OCI-LY3 (cell line): Measurements from ENCODE around the gene USE1.

Experiments
- H2AFZ ChIP-seq: fragments of 200-600, 300-600 bp; shearing (Covaris generic); 2 replicates; pipeline ENCODE4 v1.6.0; 2014; ENCODE audit warnings: antibody characterized with exemption, low read depth, low read length
- H3K27ac ChIP-seq: fragments of 200-600, 300-600 bp; sonication (generic); 2 replicates; pipeline ENCODE4 v1.5.1; 2014; ENCODE audit warnings: mild to moderate bottlenecking, low read length, moderate library complexity, mixed read lengths
- H3K27me3 ChIP-seq: fragments of 200-600, 300-600 bp; sonication (generic); 2 replicates; pipeline ENCODE4 v1.6.1; 2014; ENCODE audit warnings: low read depth, low read length, mixed read lengths
- H3K36me3 ChIP-seq: fragments of 200-600, 300-600 bp; sonication (generic); replicated peaks from 2 replicates; pipeline ENCODE3; 2014; ENCODE audit warnings: low read depth, low read length, mixed read lengths
- H3K4me1 ChIP-seq: fragments of 300-600, 200-600 bp; sonication (generic); 2 replicates; pipeline ENCODE4 v1.6.1; 2014; ENCODE audit warnings: low read length, mixed read lengths
- H3K4me2 ChIP-seq: fragments of 200-600, 300-600 bp; sonication (generic); 2 replicates; pipeline ENCODE4 v1.6.1; 2014; ENCODE audit warnings: low read length, mixed read lengths
- H3K4me3 ChIP-seq: fragments of 300-600, 200-600 bp; sonication (generic); 2 replicates; pipeline ENCODE4 v1.5.1; 2014; ENCODE audit warnings: antibody characterized with exemption, mild to moderate bottlenecking, low read length, moderate library complexity
- H3K79me2 ChIP-seq: fragments of 300-600, 200-600 bp; shearing (Covaris generic); 2 replicates; pipeline ENCODE4 v1.6.1; 2014; ENCODE audit warnings: mild to moderate bottlenecking, low read length, mixed read lengths
- H3K9ac ChIP-seq: fragments of 300-600, 200-600 bp; shearing (Covaris generic); 2 replicates; pipeline ENCODE4 v1.6.0; 2014; ENCODE audit warnings: mild to moderate bottlenecking, low read length, moderate library complexity
- H3K9me3 ChIP-seq: fragments of 200-600, 300-600 bp; shearing (Covaris generic); 2 replicates; pipeline ENCODE4 v1.6.1; 2014; ENCODE audit warnings: low read length, mixed read lengths; ENCODE audit not compliant: insufficient read depth
- H4K20me1 ChIP-seq: fragments of 200-600, 300-600 bp; sonication (generic); 2 replicates; pipeline ENCODE4 v1.6.1; 2016; ENCODE audit warnings: low read length, mixed read lengths; ENCODE audit not compliant: insufficient read depth
- CTCF ChIP-seq: fragments of 200-600, 300-600 bp; sonication (generic); IDR thresholded peaks from 2 replicates; pipeline ENCODE4 v1.5.1; 2014; ENCODE audit warnings: antibody characterized with exemption, low read length, low read depth
- EZH2phosphoT487 ChIP-seq: fragments of 200-600 bp; shearing (Covaris generic); IDR thresholded peaks from 2 replicates; pipeline ENCODE4 v1.6.1; 2018; ENCODE audit warnings: antibody characterized with exemption, mixed run types, low read depth

USE1 gene

GRCh38 chr19:17216058-17216670 is 1.0 kb downstream of the USE1 start:
- peaks cover 42% of the 10 kb centered on the region for H3K36me3 ChIP-seq
- peak overlapping the region; percentile 84 for H3K4me3 ChIP-seq
- H3K79me2 ChIP-seq: no peaks in the 10 kb centered on the region
- peak overlapping the region; percentile 73 for H3K27ac ChIP-seq
- H3K27me3 ChIP-seq: no peaks in the 10 kb centered on the region
- TF ChIP-seq EZH2phosphoT487 (no peak), CTCF (no peak)
- H4K20me1 ChIP-seq: no peaks in the 10 kb centered on the region
- peak overlapping the region; percentile 70 for H3K4me2 ChIP-seq
- H3K9ac ChIP-seq: peak overlapping the region; percentile 87; the same call in 1 of the 2 replicates
- no peaks in the 10 kb centered on the region for H3K9me3 ChIP-seq
- no peak overlapping the region for H2AFZ ChIP-seq
- peaks cover 13% of the 10 kb centered on the region for H3K4me1 ChIP-seq

- Histone ChIP-seq H3K9ac (no peak overlapping the region), H4K20me1 (no peaks in the 10 kb centered on the region), H3K36me3 (peaks cover 25% of the 10 kb centered on the region), H3K9me3 (no peaks in the 10 kb centered on the region), H3K4me2 (no peak overlapping the region), H3K27ac (no peak overlapping the region), H3K4me1 (peaks cover 12% of the 10 kb centered on the region), H2AFZ (no peak overlapping the region), H3K79me2 (no peaks in the 10 kb centered on the region), H3K4me3 (no peak overlapping the region), H3K27me3 (no peaks in the 10 kb centered on the region)
- TF ChIP-seq CTCF (no peak), EZH2phosphoT487 (no peak)
Observed at GRCh38 chr19:17219286-17219685, 4.1 kb downstream of the USE1 start.

- Histone ChIP-seq H3K36me3 (peaks cover 21% of the 10 kb centered on the region), H3K4me1 (peaks cover 6% of the 10 kb centered on the region), H2AFZ (no peak overlapping the region), H3K9me3 (no peaks in the 10 kb centered on the region), H4K20me1 (no peaks in the 10 kb centered on the region), H3K9ac (no peak overlapping the region), H3K27ac (no peak overlapping the region), H3K4me3 (no peak overlapping the region), H3K27me3 (no peaks in the 10 kb centered on the region), H3K4me2 (no peak overlapping the region), H3K79me2 (no peaks in the 10 kb centered on the region)
- TF ChIP-seq CTCF (no peak), EZH2phosphoT487 (no peak)
Observed at GRCh38 chr19:17220207-17220758, 5.1 kb downstream of the USE1 start.

- peaks cover 10% of the 10 kb centered on the region for H3K4me1 ChIP-seq
- no peaks in the 10 kb centered on the region for H3K9me3 ChIP-seq
- H3K9ac ChIP-seq: no peak overlapping the region
- H2AFZ ChIP-seq: no peak overlapping the region
- H3K36me3 ChIP-seq: no peaks in the 10 kb centered on the region
- H3K4me3 ChIP-seq: no peak overlapping the region
- no peaks in the 10 kb centered on the region for H4K20me1 ChIP-seq
- TF ChIP-seq EZH2phosphoT487: no peak
- no peak for TF ChIP-seq CTCF
- no peak overlapping the region for H3K4me2 ChIP-seq
- no peaks in the 10 kb centered on the region for H3K27me3 ChIP-seq
- no peak overlapping the region for H3K27ac ChIP-seq
- H3K79me2 ChIP-seq: no peaks in the 10 kb centered on the region
Observed at GRCh38 chr19:17225053-17225452, 9.9 kb downstream of the USE1 start.
